HG03342 (cell line): ENCODE data around the gene HBS1L.
A peak's percentile ranks its signal among the peaks of the same experiment; 100 is the strongest.

Source experiments
- ATAC-seq: cut with Tn5 transposase; IDR thresholded peaks from one replicate; pipeline ENCODE4 v1.9.1; 2021; ENCODE audit warnings: mild to moderate bottlenecking, moderate library complexity; ENCODE audit not compliant: unreplicated experiment

HBS1L gene

GRCh38 chr6:135002974-135003703, 51.5 kb downstream of the HBS1L start:
- peak; percentile 97 for ATAC-seq

DNA sequence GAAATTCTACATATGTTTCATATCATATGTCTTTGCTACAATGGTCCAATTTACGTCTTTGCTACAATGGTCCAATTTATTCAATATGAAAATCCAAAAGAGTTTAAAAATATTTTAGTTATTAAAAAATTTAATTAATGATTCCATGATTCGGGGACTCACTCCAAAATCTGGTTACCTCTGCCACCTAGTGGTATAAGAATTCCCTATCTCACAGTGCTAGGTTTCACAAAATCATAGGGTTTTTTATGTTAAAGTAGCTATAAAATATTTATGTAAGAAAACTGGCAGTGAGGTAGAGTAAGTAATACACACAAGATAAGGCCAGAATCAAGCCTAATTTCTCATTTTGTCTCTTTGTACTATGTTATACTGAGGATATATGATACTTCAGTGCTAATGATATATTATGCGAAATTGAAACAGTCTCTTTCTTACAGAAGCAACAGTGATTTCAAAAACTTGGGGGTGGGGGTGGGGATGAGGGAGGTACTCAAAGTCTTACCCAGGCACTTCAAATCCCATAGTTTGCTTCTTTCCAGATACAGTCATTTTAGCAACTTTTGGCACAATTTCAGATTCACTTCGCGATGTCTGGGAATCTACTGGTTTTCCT, 52.3 kb downstream of the HBS1L start:
- no peak for ATAC-seq

DNA sequence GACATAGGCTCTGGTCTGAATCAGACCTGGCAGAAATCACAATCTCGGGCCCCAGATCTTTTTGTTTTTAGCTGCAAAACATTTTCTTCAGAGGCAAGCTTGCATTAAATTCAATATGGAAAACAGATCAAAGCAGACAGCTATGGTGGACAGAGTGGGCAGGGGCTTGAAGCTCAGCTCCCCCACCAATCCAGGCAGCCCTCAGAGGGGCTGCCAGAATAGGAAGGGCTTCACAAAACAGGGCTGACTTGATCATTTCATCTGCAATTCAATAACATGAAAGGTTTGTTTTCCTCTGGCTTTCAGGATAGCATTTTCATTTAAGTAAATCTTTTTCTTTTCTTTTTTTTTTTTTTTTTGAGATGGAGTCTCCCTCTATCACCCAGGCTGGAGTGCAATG, 55.5 kb downstream of the HBS1L start:
- ATAC-seq: no peak

- ATAC-seq: no peak
Observed at GRCh38 chr6:134997133-134997995, 57.3 kb downstream of the HBS1L start.

DNA sequence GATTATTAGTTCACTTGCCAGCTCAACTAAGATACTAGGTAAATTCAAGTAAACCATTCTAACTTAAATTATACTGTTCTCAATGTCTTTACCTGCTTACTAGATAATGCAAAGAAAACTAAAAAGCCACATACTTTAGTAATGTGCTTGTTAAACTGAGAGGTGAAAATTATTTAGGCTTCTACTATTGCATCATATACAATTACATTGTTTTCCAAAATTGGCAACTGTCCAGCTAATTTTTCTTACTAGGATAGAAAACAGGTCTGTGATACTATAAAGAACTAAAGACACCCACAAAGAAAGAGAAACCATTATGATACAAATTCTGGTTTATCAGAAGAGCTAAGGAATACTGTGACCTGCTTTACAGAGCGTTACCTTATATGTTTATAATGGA, 59.1 kb downstream of the HBS1L start:
- no peak for ATAC-seq

- no peak for ATAC-seq
Observed at GRCh38 chr6:134994431-134994830, 60.2 kb downstream of the HBS1L start.

GRCh38 chr6:134992155-134992554, 62.5 kb downstream of the HBS1L start:
- ATAC-seq: no peak

DNA sequence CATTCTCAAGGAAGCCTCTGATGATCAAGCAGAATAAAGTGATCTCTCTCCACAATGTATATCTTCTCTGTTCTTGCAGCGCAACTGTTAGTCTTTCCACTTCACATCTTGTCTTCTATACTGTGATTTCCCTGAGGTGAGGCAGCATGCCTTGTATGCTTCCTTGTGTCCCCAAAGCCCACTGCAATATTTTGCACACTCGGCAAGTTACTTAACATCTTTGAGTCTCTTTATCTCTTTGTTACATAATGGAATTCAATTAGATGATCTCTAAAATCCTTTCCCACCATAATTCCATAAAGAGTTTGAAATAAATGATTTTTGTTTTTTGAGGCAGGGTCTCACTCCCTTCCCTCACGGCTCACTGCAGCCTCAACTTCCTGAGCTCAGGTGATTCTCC, 64.4 kb downstream of the HBS1L start:
- no peak for ATAC-seq

GRCh38 chr6:134984821-134985220, 69.8 kb downstream of the HBS1L start:
- no peak for ATAC-seq

GRCh38 chr6:134983823-134984222, 70.8 kb downstream of the HBS1L start:
- no peak for ATAC-seq

GRCh38 chr6:134982161-134982560, 72.5 kb downstream of the HBS1L start:
- no peak for ATAC-seq

DNA sequence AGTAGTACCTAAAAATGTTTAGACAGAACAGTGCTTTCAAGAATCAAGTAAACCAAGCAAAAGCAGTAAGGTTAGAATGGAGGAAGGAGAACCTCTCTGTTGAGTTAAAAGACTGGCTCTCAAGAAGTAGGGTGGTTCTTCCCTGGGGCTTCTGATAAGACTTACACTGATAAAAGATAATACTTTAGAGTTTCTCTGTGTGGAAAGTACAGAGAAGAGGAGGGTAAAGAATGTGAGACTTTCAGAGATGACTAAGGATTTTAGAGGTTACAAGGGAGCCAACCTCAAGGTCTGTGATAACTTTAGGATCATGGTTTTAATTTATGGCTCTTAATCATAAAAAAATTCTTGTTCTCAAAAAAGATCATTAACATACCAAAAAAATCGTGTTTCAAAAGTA, 73.8 kb downstream of the HBS1L start:
- no peak for ATAC-seq

DNA sequence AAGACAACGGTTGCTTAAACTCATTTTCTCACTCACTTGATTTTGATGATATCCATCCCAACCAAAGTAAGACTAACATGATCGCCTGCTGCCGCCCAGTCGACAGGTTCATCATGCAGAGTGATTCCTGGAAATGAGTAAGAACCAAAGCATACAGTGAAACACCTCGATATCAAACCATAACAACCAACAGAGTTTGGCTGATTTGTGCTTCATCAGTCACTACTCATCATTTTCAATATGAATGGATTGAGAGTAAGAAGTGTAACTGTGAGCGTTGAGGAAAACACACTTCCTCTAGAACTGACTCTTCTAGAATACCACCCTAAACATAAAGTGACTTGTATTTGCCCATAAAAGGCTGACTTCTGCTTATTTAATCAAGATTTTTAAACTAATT, 75.5 kb downstream of the HBS1L start:
- peak; percentile 83 for ATAC-seq

DNA sequence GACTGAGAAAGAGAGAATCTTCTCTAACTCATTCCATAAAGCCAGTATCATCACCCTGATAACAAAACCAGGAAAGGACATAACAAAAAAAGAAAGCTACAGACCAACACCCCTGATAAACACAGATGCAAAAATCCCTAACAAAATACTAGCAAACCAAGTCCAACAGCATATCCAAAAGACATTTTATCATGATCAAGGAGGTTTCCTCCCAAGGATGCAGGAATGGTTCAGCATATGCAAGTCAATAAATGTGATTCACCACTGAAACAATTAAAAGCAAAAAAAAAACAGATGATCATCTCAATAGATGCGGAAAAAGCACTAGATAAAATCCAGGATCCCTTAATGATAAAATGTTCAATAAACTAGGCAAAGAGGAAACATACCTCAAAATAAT, 80.3 kb downstream of the HBS1L start:
- ATAC-seq: no peak

DNA sequence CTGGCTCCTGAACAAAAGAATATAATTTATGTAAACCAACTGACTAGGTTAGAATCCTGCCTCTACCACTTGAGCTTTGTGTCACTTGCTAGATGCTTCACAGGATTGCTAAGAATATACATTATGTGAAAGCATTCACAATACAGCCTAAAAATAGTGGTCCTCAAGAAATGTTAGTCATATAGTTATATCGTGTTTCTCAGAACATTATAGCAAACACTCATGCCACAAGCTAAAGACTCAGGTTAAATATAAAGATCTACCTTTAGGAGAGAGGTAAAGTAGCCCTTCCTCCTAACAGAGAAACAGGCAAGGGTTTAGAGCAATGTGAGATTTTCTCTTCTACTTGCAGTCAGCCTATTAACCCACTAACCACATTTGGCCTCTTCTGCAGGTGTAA, 86.9 kb downstream of the HBS1L start:
- no peak for ATAC-seq

DNA sequence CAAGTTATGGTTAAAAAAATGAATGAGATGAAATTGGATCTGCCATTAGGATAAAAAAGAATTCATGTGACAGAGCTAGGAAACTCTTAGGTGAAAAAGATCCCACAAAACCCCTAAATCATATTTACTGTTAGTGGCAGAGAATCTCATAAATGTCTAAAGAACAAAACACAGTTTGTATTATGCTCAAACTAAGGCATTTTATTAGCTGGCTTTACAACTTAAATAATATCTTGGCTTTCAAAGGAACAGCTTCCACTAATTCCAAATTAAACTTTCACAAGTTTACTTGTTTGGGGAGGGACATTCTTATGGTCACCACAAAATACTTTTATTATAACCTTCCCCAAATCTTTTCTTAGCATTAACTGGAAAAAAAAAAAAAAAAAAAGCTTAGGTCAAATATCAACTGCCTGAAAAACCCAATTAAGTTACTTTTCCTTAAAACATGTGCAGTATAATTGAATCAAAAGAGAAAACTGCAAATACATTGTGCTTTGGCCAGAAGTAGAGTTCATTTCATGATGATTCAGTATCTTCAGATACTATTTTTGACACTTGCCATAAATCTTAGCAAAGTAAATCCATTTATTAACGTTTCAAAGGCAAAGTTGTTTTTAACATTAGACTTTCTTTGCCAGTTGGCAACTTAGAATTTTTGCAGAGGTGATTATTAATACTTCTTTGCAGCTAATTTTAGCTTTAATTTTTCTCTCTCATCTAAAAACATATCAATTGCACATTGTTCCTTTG, 90.0 kb downstream of the HBS1L start:
- ATAC-seq: no peak

DNA sequence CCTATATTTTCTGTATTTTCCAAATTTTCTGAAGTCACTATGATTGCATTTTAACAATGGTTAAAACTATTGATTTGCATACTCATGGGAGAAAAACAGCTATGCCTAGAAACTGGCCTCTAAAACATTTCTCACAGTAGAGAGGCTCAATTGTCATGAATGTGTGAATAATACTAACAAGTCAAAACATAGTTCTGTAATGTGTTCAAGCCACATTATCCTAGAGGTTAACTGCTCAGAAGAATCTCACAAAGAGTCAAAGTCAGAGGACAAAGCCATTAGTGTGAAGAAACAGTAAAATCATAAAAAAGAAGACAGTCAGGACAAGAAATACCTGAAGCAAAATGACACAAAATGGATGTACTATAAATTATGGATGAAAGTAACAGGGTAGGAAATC, 92.2 kb downstream of the HBS1L start:
- ATAC-seq: no peak

GRCh38 chr6:134961366-134961765, 93.3 kb downstream of the HBS1L start:
- no peak for ATAC-seq

DNA sequence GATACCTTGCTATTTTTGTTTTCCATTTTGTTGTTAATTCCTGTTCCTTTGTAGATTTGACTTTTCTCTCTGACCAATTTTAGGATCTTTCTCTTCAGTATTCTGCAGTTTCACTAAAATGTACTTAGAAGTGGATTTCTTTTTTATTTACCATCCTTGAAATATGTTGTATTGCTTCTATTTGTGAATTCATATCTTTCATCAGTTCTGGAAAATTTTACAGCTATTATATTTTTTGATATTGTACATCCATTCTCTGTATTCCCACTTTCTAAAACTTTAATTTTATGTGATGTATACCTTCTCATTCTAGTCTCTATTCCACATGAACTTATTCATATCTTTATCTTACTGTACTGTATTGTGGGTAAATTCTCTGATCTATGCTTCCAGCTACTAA, 95.0 kb downstream of the HBS1L start:
- no peak for ATAC-seq

GRCh38 chr6:134956676-134957075, 97.9 kb downstream of the HBS1L start:
- no peak for ATAC-seq

GRCh38 chr6:134956032-134956431, 98.6 kb downstream of the HBS1L start:
- no peak for ATAC-seq
